ENCODE data around the gene GABRA5.

GABRA5 gene

GRCh38 chr15:26934848-26935247 is 68.0 kb downstream of the GABRA5 start:
- no peak for DNase-seq

- no peak for DNase-seq
These were observed 68.5 kb downstream of the GABRA5 start for GRCh38 chr15:26935322-26935721.

DNA sequence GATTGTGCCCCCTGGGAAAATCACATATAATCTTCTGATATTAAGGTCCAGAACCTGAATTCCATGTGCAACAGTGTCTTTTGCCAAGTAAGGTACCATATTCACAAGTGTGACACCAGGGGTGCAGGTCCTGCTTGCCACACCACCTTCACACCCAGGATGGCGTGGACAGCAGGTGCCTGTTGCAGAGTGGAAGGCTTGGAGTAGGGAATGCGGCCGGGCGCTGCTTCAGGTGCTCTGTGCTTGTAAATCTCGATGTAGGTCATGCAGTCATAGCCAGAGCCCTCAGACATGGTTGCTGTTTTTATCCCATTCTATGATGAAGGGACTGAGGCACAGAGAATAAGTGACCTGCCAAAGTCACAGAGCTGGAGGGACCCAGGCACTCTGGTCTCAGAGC is 69.6 kb downstream of the GABRA5 start:
- no peak for DNase-seq

DNA sequence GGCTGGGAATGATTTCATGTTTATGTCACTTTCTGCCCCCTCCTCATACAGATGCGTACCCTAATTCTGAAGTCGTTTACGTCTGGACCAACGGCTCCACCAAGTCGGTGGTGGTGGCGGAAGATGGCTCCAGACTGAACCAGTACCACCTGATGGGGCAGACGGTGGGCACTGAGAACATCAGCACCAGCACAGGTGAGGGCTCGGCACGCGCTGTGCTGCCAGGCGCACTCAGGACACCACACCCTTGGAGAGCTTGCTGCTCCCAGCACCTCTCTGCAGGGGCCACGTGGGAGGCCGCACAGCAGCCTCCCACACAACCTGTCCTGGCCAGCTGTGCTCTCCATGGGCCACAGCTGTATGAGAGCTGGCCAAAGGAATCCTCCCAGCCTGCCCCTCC is 70.3 kb downstream of the GABRA5 start:
- DNase-seq, result no peak

GRCh38 chr15:26939398-26939797 is 72.5 kb downstream of the GABRA5 start:
- DNase-seq, result no peak

DNA sequence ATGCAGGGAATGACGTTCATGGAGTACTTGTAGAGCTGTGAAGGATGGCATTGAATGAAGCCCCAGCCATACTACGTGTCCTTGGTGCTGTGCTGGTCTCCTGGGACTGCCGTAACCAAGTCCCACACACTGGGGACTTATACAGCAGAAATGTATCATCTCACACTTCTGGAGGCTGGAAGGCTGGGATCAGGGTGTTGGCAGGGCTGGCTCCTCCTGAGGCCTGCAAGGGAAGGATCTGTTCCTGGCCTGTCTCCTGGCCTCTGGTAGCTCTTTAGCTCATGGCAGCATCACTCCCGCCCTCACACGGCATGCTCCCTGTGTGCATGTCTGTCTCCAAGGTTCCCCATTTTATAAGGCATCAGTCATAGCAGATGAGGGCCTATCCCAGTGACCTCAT is 74.6 kb downstream of the GABRA5 start:
- no peak for DNase-seq

DNA sequence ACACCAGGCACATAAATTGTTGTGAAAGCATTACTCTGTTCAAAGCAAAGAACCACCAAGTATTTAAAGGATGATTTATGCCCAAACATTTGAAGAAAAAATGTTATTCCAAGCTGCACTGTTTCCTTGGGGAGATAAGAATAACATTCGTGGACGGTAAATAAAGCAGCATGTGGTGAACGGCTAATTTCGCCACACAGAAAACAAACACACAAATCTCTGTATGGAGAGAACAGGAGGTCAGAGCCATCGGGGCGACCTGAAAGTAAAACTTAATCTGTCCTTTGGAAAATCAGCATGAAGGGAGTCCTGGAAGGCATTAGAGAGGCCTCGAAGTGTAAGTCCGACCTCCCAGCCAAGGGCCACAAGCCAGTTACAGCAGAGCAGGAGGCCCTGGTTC is 77.0 kb downstream of the GABRA5 start:
- DNase-seq, result no peak

DNA sequence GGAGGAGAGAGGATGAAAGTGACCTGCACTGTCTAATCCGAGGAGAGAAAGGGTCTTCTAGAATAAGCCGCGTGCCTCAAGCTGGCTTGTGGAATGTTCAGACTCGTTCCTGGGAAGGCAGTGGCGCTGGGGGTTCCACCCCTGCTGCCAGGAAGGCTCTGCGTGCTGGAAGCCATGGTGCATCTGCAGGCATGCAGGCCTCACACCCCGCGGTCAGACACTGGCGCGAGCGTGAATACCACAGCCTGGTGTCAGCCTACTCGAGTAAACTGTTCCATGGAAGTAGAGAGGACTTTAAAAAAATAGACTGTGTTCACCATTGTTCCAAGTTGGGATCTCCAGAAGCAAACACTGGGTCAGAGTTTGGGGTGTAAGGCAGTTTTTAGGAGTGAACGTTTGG is 78.2 kb downstream of the GABRA5 start:
- no peak for DNase-seq

DNA sequence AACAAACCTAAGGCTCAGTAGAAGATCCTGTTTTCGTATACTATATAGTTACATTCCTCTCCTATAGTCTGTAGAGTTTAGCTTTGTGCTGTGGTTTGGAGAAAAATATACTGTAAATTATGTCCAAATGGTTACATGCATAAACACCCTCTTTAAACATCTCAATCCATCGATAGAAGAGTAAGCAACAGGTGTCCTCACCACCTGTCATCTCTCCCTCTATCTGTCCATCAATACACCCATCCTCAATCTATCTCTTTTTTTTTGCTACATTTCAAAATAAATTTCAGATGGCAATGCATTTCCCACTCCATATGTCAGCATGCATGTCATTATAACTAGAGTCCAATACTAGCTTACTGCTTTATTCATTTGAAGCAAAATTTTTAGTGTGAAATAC is 83.1 kb downstream of the GABRA5 start:
- DNase-seq, result no peak

DNA sequence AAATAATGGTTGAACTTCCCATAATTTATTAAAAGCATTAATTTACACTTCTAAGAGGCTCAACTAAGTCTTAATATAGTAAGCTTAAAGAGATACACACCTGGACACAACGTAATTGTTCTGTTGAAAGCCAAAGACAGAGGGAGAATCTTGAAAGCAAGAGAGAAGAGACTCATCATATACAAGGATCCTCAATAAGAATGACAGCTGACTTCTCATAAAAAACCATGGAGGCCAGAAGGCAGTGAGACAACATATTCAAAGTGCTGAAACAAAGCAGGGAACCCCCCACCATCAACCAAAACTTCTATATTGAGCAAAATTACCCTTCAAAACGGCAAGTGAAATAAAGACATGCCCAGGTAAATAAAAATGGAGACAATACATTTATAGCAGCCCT is 87.5 kb downstream of the GABRA5 start:
- DNase-seq, result no peak

DNA sequence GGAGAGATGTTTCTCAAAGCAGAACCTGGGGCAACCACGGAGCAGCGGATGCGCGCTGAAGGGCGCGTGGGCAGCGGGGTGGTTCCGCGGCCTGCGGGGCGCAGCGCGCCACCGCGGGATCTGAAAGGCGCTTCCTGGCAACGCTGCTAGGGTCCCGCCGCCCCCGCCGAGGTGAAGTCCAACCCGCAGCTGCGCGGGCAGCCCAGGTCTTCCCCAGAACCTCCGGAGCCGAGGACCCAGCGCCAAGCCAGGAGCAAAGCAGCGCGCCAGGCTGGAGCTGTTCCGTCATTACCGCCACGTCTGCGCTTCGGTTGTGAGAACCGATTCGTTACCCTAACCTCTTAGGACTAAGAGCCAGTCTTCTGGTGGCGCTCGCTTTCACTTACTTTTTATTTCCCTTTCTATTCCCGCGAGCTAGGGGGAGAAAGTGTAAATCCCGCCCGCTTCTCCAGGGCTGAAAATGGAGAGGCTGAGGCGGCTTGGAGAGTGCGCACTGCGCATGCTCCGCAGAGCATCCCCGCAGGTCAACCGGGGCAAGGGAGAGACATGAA is 100.9 kb downstream of the GABRA5 start:
- no peak for DNase-seq

GRCh38 chr15:26968806-26969205 is 101.9 kb downstream of the GABRA5 start:
- no peak for DNase-seq

DNA sequence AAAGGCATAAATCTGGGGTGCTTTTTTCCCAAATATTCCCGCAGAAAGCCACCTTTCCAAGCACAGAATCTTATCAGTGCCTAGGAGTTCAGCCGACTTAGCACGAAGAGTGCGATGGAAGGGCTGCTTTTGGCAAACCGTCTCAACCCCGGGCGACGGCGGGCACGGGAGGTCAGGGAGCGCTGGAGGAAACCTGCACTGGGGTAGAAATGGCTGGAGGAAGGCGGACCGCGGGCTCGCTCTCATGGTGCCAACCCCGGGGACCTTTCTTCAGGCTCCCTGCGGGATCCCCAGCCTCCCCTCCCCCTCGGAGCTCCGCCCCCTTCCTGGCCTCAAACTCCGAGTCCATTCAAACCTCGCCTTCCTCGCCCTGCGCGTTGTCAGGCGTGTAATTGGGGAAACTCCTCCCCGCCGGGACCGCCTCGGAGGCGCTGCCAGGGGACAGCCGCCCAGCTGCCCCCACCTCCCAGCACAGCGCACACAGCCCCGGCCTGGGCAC is 103.9 kb downstream of the GABRA5 start, which contains the start of gene GABRG3:
TSS of gene GABRG3 (plus strand) at position 470 of the 499 bp plus-strand sequence.
- no peak for DNase-seq

GRCh38 chr15:26971271-26972018 is 104.6 kb downstream of the GABRA5 start:
- no peak for DNase-seq

DNA sequence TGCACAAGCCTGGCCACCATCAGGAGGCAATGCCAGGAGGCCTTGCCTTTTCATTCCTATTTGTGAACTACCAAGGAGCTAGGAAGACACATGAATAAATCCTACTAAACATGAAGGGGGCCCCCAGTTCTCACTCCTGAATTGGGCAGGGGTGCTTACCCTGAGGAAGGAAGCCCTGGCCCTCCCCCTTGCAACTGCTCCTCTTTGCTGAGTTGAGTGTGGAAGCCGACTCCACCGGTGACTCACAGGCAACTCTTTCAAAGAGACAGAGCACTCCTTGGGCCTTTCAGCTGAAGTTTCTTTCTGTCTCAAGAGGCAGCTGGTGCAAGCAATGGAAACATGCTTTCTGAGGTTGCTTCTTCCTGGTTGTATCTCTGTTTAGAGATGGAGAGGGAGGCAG is 105.8 kb downstream of the GABRA5 start:
- no peak for DNase-seq

DNA sequence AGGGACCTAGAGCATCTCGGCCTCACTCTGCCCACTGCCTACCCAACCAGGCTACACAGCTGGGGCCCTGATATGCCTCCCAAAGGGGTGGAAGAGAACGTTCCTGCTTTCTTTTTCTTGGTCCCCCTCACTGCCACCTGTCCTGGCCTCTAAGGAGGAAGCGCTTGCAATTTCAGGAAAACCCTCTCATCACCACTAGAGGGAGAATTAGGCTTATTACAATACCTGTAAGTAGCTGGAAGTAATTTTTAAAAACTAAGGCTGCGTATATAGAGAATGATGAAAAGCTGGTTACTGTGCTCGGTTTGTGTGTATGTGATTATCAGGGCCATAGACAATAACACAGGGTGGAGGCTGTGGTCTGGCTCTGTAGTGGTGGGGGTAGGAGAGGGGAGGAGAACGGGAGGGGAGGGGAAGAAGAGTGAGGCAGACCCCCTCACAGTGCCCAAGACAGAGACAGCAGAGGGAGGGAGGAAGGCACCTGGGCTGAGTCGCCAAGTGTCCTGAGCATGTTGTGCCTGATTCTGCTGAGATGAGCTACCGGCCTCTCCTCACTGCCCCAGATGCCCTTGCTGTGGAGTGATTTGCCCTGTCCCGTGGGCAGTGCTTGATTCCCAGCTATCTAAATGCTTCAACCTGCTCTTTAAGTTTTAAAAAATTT is 107.4 kb downstream of the GABRA5 start:
- DNase-seq, result no peak

GRCh38 chr15:26981492-26981891 is 114.6 kb downstream of the GABRA5 start:
- DNase-seq, result no peak

DNA sequence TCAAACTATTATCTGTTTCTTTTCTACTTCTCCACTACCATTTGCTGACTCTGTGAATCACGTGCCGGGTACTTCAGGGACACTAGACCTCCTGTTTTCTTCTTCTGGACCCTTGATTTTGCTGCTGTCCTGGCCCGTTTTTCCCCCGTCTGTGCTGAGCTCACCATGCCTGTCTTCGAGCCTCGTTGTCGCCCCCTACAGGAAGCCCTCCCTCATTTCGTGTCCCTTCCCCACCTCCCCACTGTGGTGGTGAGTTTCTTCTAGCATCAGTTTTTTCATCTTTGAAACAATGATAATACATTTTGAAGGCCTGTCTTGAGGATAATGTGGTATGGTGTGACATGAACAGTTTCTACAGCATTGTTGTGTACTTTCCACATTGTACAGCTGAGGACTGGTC is 117.0 kb downstream of the GABRA5 start:
- DNase-seq, result no peak

DNA sequence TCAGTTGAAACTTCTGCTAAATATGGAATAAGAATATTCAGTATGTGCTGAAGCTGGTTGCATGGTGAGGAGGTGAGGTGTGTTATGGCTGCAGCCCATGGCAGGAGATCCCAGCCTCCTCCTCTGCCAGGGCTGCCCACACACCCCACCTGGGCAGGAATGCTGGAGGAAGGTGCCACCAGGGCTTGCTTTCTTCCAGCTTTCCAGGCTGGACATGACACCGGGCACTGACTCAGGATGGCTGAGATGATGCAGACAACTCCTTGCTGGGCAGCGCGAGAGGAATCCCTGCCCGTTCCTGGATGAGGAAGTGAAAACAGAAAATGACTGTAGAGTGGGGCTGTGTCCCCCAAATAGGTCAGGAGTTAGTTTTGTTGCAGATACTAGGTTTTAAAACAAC is 118.2 kb downstream of the GABRA5 start:
- DNase-seq, result no peak

DNA sequence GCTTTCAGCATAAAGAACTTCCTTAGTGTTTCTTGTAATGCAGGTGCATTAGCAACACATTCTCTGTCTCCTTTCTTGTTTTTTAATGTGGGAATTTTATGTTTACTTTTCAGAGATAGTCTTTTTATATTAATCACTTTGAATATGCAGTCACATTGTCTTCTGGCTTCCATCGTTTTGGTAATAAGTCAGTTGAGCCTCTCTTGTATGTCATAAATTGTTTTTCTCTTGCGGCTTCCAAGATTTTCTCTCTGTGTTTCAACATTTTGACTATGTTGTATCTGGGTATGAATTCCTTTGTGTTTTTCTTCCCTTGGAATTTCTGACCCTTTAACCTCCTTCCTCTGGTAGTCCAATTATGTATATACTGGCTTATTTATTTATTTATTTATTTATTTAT is 129.4 kb downstream of the GABRA5 start:
- no peak for DNase-seq
